Panc1 (cell line): Measurements from ENCODE around the gene TSPAN2. TPM values are rescaled to one million over a fixed set of nuclear protein-coding genes. Genes with fewer than 3 reads are reported as not detected.

Experiments used
- ATAC-seq: fragments of 200-7000 bp; cut with Tn5 transposase; 2 replicates; pipeline ENCODE4 v1.9.1; 2020; ENCODE audit warnings: mild to moderate bottlenecking, moderate library complexity
- BruUV-seq: library from RNA; stranded (reverse); fragments of 400-500 nt; replicated peaks from 2 replicates; lab custom pipeline; 2021; lab: Mats Ljungman, UMichigan
- CTCF ChIA-PET: fragments of 300-600 bp; sonication (Branson Sonifier 250); formaldehyde crosslinking; loops from one replicate; lab custom pipeline; 2022; ENCODE audit warnings: antibody characterized with exemption; lab: Charles Lee
- POLR2A ChIA-PET: fragments of 300-600 bp; sonication (Branson Sonifier 250); formaldehyde crosslinking; loops from one replicate; lab custom pipeline; 2022; ENCODE audit warnings: antibody characterized with exemption; lab: Charles Lee
- DNase-seq: peaks from one replicate; pipeline ENCODE4 v3.0.0-alpha.2; 2010; ENCODE audit warnings: low read depth, low spot score
- H3K27ac ChIP-seq: 2 replicates; pipeline ENCODE4 v1.5.1; 2011; ENCODE audit warnings: mild to moderate bottlenecking, low read length, inconsistent platforms
- H3K27me3 ChIP-seq: fragments of 200-500 bp; sonication (Bioruptor generic); 2 replicates; pipeline ENCODE4 v1.6.0; 2014; ENCODE audit warnings: low read length, inconsistent platforms; ENCODE audit not compliant: control insufficient read depth, insufficient read depth
- H3K36me3 ChIP-seq: fragments of 200-500 bp; sonication (Bioruptor generic); 2 replicates; pipeline ENCODE4 v1.5.1; 2014; ENCODE audit warnings: inconsistent platforms, mild to moderate bottlenecking, low read length, moderate library complexity; ENCODE audit not compliant: control insufficient read depth, insufficient read depth
- H3K4me1 ChIP-seq: 2 replicates; pipeline ENCODE4 v1.5.1; 2011; ENCODE audit warnings: inconsistent platforms, mild to moderate bottlenecking, low read length, moderate library complexity; ENCODE audit not compliant: control insufficient read depth, insufficient read depth
- H3K4me3 ChIP-seq, 2 experiments: 2 replicates each; pipeline ENCODE4 v1.5.1; 2011 to 2012; ENCODE audit warnings: low read depth in 2 of 2, low read length in 2 of 2, mild to moderate bottlenecking in 2 of 2, inconsistent platforms in 1 of 2, moderate library complexity in 1 of 2
- H3K9me3 ChIP-seq: fragments of 200-500 bp; sonication (Bioruptor generic); 2 replicates; pipeline ENCODE4 v1.5.1; 2014; ENCODE audit warnings: low read depth, mild to moderate bottlenecking, inconsistent platforms, low read length, moderate library complexity; ENCODE audit not compliant: control insufficient read depth, insufficient read depth
- POLR2AphosphoS5 ChIP-seq: IDR thresholded peaks from 2 replicates; pipeline ENCODE4 v1.6.1; 2012; ENCODE audit warnings: mild to moderate bottlenecking, low read depth, low read length, moderate library complexity
- REST ChIP-seq, 2 experiments: IDR thresholded peaks; 2 replicates each; pipeline ENCODE4 v1.6.1; 2011 to 2012; ENCODE audit warnings: low read depth in 2 of 2, control low read depth in 1 of 2, low read length in 1 of 2, mild to moderate bottlenecking in 1 of 2, moderate library complexity in 1 of 2; ENCODE audit not compliant: insufficient read depth in 1 of 2
- SIN3A ChIP-seq: IDR thresholded peaks from 2 replicates; pipeline ENCODE4 v1.6.1; 2012; ENCODE audit warnings: low read depth, mild to moderate bottlenecking, low read length, moderate library complexity, borderline replicate concordance; ENCODE audit not compliant: insufficient read depth
- TCF7L2 ChIP-seq: IDR thresholded peaks from 2 replicates; pipeline ENCODE4 v1.6.1; 2011; ENCODE audit warnings: mild to moderate bottlenecking, low read depth, low read length, inconsistent platforms
- in situ Hi-C: cut with HindIII; loops from 2 replicates; pipeline ENCODE4 v1.10.0; 2016; ENCODE audit warnings: low sequenced_read_pairs, low pct_unique_long_range_greater_than_20kb
- intact Hi-C: fragments of 100-400 bp; cut with micrococcal nuclease; formaldehyde crosslinking; loops from one replicate; pipeline ENCODE4 v1.10.0; 2022; ENCODE audit not compliant: unreplicated experiment
- total RNA-seq: library from RNA; stranded (reverse); gene quantifications from one replicate; pipeline ENCODE4 v1.2.1, GENCODE V29; 2021; ENCODE audit not compliant: unreplicated experiment
- TF ChIP-seq, protein P1 (sequence below): fragments of 450-650 bp; IDR thresholded peaks from 2 replicates; pipeline ENCODE4 v1.5.1; 2017; ENCODE audit warnings: mild to moderate bottlenecking

TSPAN2 gene
- total RNA-seq, 1 experiment from 2014 or later = not detected

- ATAC-seq = no peak
- ChIA-PET POLR2A (no interaction called here), CTCF (no interaction called here)
- TF ChIP-seq, protein P1, sequence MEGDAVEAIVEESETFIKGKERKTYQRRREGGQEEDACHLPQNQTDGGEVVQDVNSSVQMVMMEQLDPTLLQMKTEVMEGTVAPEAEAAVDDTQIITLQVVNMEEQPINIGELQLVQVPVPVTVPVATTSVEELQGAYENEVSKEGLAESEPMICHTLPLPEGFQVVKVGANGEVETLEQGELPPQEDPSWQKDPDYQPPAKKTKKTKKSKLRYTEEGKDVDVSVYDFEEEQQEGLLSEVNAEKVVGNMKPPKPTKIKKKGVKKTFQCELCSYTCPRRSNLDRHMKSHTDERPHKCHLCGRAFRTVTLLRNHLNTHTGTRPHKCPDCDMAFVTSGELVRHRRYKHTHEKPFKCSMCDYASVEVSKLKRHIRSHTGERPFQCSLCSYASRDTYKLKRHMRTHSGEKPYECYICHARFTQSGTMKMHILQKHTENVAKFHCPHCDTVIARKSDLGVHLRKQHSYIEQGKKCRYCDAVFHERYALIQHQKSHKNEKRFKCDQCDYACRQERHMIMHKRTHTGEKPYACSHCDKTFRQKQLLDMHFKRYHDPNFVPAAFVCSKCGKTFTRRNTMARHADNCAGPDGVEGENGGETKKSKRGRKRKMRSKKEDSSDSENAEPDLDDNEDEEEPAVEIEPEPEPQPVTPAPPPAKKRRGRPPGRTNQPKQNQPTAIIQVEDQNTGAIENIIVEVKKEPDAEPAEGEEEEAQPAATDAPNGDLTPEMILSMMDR = no peak
- Histone ChIP-seq H3K27ac (no peak overlapping the region), H3K4me3 (no peak overlapping the region), H3K4me1 (no peaks in the 10 kb centered on the region), H3K9me3 (no peaks in the 10 kb centered on the region), H3K27me3 (no peaks in the 10 kb centered on the region; the same call in 1 of the 2 replicates), H3K36me3 (no peaks in the 10 kb centered on the region)
- intact Hi-C loops = no loop called here
- DNase-seq = no peak
- no TSS peak for BruUV-seq
- in situ Hi-C loops = no loop called here
These were observed 53.7 kb downstream of the TSPAN2 start for GRCh38 chr1:115035652-115036051.

GRCh38 chr1:115031595-115031994 is 57.7 kb downstream of the TSPAN2 start:
- DNase-seq = no peak
- POLR2A ChIA-PET = no interaction called here
- intact Hi-C loops (no loop called here), in situ Hi-C loops (no loop called here)
- Histone ChIP-seq H3K9me3 (no peaks in the 10 kb centered on the region), H3K27ac (no peak overlapping the region), H3K4me1 (no peaks in the 10 kb centered on the region), H3K4me3 (no peak overlapping the region), H3K27me3 (no peaks in the 10 kb centered on the region), H3K36me3 (no peaks in the 10 kb centered on the region)
- ATAC-seq = no peak
- no TSS peak for BruUV-seq
- CTCF ChIA-PET = no interaction called here
- TF ChIP-seq REST (IDR thresholded peaks at IDR 0.05; ENCODE audit: insufficient read depth in 1 of 2, low read depth in 2 of 2, low read length in 1 of 2) (no peak), TCF7L2 (no peak), POLR2AphosphoS5 (no peak), SIN3A (no peak)
- TF ChIP-seq, protein P1 = no peak

DNA sequence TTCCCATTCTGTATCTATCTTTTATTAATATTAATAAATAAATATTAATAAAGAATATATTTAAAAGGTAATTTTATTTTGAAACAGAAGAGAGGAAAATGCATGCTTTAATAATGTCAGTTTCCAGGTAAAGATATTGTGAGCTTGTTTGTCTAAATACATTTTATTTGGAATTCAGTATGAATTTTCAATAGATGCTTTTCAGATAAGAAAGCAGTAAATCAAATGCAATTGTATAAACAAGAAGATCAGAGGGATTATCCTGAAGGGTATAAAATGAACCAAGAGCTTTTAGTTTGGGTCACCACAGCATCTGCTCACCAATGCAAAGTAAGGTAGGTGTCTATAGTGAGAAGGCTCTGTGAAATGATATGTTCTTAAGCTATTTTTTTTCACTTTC is 59.8 kb downstream of the TSPAN2 start, which contains the start of gene TSHB:
Gene TSHB, plus strand, starts transcription at position 301 of the 400 bp plus-strand sequence. CDS start 3,537 bp downstream, outside the sequence.
- TF ChIP-seq, protein P1 = no peak
- no peak for TF ChIP-seq REST (IDR thresholded peaks at IDR 0.05; ENCODE audit: insufficient read depth in 1 of 2, low read depth in 2 of 2, low read length in 1 of 2)
- TF ChIP-seq SIN3A = no peak
- no peak for TF ChIP-seq POLR2AphosphoS5
- TF ChIP-seq TCF7L2 = no peak
- Histone ChIP-seq H3K27ac (no peak within 1 kb of the TSS), H3K36me3 (no peaks in the 10 kb centered on the region), H3K4me3 (no peak within 1 kb of the TSS), H3K4me1 (no peaks in the 10 kb centered on the region), H3K27me3 (no peaks in the 10 kb centered on the region), H3K9me3 (no peaks in the 10 kb centered on the region)
- ATAC-seq = no peak
- POLR2A ChIA-PET = no interaction called here
- no peak for DNase-seq
- BruUV-seq = no TSS peak
- CTCF ChIA-PET = no interaction called here
- intact Hi-C loops = no loop called here
- in situ Hi-C loops = no loop called here
